NB4 (cell line): Measurements from ENCODE around the gene UST.

Experiments used
- POLR2A ChIP-seq: IDR thresholded peaks from 2 replicates; pipeline ENCODE4 v1.6.1; 2011; ENCODE audit warnings: mild to moderate bottlenecking; ENCODE audit not compliant: insufficient read length; ENCODE audit errors: extremely low read depth
- TF ChIP-seq, protein P1 (sequence below): IDR thresholded peaks from one replicate; pipeline ENCODE4 v1.5.1; 2012; ENCODE audit warnings: low read depth, low read length
- TF ChIP-seq, protein P2 (sequence below): IDR thresholded peaks from 2 replicates; pipeline ENCODE4 v1.6.1; 2011; ENCODE audit warnings: low read depth, low read length

DNA sequence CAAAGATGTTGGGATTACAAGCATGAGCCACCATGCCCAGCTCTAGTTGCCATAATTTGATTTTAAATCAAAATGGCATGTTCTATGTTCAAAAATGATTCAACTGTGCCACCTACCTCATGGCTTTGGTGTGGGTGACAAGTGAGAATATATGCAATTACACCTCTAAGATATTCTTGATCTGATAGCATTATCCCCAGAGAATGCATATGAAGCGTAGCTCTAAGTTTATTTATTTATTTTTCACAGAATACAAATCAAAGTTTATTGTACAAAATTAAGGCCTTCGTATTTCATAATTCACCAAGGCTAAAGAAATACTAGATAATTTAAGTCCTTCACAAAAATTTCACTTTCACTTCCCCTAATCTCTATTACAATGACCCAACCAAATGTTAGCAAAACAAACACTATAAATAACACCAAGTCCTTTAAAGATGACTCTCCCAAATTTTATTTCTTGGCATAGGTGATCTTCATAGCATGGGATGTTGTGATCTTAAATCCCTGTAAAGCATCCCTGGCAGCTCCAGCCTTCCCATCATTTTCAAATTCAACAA, 364.8 kb downstream of the UST start:
- TF ChIP-seq, protein P1, sequence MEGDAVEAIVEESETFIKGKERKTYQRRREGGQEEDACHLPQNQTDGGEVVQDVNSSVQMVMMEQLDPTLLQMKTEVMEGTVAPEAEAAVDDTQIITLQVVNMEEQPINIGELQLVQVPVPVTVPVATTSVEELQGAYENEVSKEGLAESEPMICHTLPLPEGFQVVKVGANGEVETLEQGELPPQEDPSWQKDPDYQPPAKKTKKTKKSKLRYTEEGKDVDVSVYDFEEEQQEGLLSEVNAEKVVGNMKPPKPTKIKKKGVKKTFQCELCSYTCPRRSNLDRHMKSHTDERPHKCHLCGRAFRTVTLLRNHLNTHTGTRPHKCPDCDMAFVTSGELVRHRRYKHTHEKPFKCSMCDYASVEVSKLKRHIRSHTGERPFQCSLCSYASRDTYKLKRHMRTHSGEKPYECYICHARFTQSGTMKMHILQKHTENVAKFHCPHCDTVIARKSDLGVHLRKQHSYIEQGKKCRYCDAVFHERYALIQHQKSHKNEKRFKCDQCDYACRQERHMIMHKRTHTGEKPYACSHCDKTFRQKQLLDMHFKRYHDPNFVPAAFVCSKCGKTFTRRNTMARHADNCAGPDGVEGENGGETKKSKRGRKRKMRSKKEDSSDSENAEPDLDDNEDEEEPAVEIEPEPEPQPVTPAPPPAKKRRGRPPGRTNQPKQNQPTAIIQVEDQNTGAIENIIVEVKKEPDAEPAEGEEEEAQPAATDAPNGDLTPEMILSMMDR: no peak
- TF ChIP-seq, protein P2, sequence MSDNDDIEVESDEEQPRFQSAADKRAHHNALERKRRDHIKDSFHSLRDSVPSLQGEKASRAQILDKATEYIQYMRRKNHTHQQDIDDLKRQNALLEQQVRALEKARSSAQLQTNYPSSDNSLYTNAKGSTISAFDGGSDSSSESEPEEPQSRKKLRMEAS: no peak
- TF ChIP-seq POLR2A: no peak
